ENCODE measurements around the gene DDT.
"Not testable (repeated sequence)": the region's sequence is repeated elsewhere in the genome, so short reads cannot be mapped to it uniquely, and the experiment has no call there.

- TF ChIP-seq POLR2A, POLR2AphosphoS5 (IDR thresholded peaks at IDR 0.05): not testable (repeated sequence)
- TF ChIP-seq, protein P1, sequence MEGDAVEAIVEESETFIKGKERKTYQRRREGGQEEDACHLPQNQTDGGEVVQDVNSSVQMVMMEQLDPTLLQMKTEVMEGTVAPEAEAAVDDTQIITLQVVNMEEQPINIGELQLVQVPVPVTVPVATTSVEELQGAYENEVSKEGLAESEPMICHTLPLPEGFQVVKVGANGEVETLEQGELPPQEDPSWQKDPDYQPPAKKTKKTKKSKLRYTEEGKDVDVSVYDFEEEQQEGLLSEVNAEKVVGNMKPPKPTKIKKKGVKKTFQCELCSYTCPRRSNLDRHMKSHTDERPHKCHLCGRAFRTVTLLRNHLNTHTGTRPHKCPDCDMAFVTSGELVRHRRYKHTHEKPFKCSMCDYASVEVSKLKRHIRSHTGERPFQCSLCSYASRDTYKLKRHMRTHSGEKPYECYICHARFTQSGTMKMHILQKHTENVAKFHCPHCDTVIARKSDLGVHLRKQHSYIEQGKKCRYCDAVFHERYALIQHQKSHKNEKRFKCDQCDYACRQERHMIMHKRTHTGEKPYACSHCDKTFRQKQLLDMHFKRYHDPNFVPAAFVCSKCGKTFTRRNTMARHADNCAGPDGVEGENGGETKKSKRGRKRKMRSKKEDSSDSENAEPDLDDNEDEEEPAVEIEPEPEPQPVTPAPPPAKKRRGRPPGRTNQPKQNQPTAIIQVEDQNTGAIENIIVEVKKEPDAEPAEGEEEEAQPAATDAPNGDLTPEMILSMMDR (IDR thresholded peaks at IDR 0.05), result not testable (repeated sequence)
Observed at GRCh38 chr22:23961084-23961771, 13.0 kb downstream of the DDT start, which contains the start of gene GSTT2B.

Data from prostate gland (tissue), 2 donors.